ENCODE data around the gene RELN. TPM values are rescaled to one million over a fixed set of nuclear protein-coding genes. Genes with fewer than 3 reads are reported as not detected.

The RELN gene
- total RNA-seq, 1 experiment from 2014 or later: 0.31 TPM

DNA sequence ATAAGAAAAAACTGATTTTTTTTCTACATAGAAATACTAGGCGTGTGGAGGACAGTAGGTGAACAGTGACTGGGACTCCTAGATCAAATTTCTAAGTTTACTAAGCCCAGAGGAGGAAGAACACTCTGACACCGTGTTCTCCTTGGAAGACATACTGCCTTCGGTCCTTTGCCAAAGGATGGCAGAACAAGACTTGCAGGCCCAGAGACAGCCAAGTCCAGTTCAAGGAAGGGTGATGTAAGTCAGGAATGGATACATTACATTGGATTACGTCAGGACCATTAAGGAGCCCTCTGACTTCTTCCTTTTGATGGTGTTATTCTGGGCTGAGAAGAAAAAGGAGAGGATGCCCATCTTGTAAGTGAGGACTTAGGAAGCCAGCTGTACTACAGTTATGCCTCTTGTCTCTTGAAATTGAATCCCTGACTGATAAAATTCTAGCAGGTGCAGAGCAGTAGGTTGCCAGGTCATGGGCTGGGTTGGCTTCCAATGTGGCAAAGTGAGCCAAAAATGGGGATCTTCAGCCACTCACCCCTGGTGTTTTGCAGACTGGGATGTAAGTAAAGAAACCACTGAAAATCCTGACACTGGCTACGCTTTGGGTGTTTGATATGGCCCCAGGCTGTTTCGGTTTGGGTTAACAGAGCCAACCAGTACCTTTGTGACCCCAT is 45.1 kb downstream of the RELN start:
- CTCF ChIA-PET: no interaction called here
- no peaks in the 10 kb centered on the region for H3K9me3 Mint-ChIP-seq (ENCODE audit: low read depth, unreplicated experiment)
- intact Hi-C loops (cut with micrococcal nuclease; ENCODE audit: unreplicated experiment): no loop called here
- no peaks in the 10 kb centered on the region for H3K36me3 Mint-ChIP-seq (ENCODE audit: insufficient read depth, unreplicated experiment)
- no peak overlapping the region for H3K27ac Mint-ChIP-seq (ENCODE audit: unreplicated experiment)
- no peak for DNase-seq
- TF ChIP-seq, protein P1, sequence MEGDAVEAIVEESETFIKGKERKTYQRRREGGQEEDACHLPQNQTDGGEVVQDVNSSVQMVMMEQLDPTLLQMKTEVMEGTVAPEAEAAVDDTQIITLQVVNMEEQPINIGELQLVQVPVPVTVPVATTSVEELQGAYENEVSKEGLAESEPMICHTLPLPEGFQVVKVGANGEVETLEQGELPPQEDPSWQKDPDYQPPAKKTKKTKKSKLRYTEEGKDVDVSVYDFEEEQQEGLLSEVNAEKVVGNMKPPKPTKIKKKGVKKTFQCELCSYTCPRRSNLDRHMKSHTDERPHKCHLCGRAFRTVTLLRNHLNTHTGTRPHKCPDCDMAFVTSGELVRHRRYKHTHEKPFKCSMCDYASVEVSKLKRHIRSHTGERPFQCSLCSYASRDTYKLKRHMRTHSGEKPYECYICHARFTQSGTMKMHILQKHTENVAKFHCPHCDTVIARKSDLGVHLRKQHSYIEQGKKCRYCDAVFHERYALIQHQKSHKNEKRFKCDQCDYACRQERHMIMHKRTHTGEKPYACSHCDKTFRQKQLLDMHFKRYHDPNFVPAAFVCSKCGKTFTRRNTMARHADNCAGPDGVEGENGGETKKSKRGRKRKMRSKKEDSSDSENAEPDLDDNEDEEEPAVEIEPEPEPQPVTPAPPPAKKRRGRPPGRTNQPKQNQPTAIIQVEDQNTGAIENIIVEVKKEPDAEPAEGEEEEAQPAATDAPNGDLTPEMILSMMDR (IDR thresholded peaks at IDR 0.05; ENCODE audit: unreplicated experiment): no peak
- no peaks in the 10 kb centered on the region for H3K27me3 Mint-ChIP-seq (ENCODE audit: unreplicated experiment)
- BruUV-seq (replicated peaks): no TSS peak
- H3K4me1 Mint-ChIP-seq (ENCODE audit: low read depth, unreplicated experiment): no peaks in the 10 kb centered on the region
- H3K4me3 Mint-ChIP-seq (ENCODE audit: low read depth, unreplicated experiment): no peak overlapping the region

DNA sequence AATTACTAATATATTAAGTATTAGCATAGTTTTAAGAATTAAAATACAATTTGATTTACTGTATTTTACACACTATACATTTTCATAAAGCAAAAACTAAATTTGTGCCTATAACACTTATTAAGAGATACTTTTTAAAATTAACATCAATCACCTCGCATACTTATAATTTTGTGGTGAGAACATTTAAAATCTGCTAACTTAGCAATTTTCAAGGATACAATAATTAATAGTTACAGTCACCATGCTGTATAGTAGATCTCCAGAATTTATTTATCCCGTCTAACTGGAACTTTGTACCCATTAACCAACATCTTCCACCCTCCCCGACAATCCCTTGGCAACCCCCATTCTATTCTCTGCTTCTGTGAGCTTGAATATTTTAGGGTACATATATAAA is 47.5 kb downstream of the RELN start:
- TF ChIP-seq, protein P1 (IDR thresholded peaks at IDR 0.05; ENCODE audit: unreplicated experiment): no peak
- DNase-seq: no peak
- intact Hi-C loops (cut with micrococcal nuclease; ENCODE audit: unreplicated experiment): no loop called here
- H3K4me1 Mint-ChIP-seq (ENCODE audit: low read depth, unreplicated experiment): no peaks in the 10 kb centered on the region
- no peak overlapping the region for H3K4me3 Mint-ChIP-seq (ENCODE audit: low read depth, unreplicated experiment)
- no peak overlapping the region for H3K27ac Mint-ChIP-seq (ENCODE audit: unreplicated experiment)
- CTCF ChIA-PET: no interaction called here
- no peaks in the 10 kb centered on the region for H3K36me3 Mint-ChIP-seq (ENCODE audit: insufficient read depth, unreplicated experiment)
- H3K27me3 Mint-ChIP-seq (ENCODE audit: unreplicated experiment): no peaks in the 10 kb centered on the region
- no TSS peak for BruUV-seq (replicated peaks)
- H3K9me3 Mint-ChIP-seq (ENCODE audit: low read depth, unreplicated experiment): no peaks in the 10 kb centered on the region

DNA sequence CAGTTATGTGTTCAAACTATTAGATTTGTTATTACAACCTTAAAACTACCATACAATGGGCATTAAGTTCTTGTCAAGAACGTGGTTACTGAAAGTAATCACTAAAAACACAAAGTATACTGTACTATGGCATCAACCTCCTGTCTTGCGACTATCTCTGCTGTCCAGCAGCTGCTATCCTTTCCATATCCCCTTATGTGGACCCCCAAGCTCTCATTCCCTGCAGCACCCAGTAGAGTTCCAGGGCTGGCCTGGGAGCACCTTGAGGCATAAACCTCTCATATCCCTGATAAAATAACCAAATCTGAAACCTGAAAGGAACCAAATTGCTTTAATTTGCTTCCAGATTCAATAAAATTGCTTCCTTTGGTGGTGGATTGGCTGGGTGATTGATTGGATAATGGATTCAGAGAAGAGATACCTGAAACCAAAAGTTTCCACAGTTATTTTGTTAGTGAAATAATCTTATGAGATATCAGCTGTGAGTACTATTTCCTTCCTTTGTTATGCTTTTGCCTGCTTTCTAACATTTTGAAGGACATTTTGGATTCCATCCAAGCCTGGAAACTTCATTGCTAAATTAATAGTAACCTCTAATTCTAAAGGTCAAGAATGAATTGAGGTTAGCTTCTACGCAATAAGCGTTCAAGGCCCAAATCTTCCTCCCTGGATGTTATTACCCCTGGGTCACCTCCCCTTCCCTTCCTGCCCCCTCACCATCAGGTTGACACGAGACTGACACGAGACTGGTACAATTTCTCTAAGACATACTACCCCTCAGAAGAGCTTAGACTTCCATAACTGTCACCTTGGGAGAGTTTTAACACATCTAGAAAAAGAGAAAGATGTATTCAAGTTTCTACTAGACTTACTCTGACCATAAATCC is 48.8 kb downstream of the RELN start:
- no peak for DNase-seq
- H3K27ac Mint-ChIP-seq (ENCODE audit: unreplicated experiment): no peak overlapping the region
- no peaks in the 10 kb centered on the region for H3K36me3 Mint-ChIP-seq (ENCODE audit: insufficient read depth, unreplicated experiment)
- no peaks in the 10 kb centered on the region for H3K9me3 Mint-ChIP-seq (ENCODE audit: low read depth, unreplicated experiment)
- no TSS peak for BruUV-seq (replicated peaks)
- TF ChIP-seq, protein P1 (IDR thresholded peaks at IDR 0.05; ENCODE audit: unreplicated experiment): no peak
- no peaks in the 10 kb centered on the region for H3K27me3 Mint-ChIP-seq (ENCODE audit: unreplicated experiment)
- intact Hi-C loops (cut with micrococcal nuclease; ENCODE audit: unreplicated experiment): no loop called here
- H3K4me1 Mint-ChIP-seq (ENCODE audit: low read depth, unreplicated experiment): peaks cover 12% of the 10 kb centered on the region
- CTCF ChIA-PET: no interaction called here
- H3K4me3 Mint-ChIP-seq (ENCODE audit: low read depth, unreplicated experiment): no peak overlapping the region

DNA sequence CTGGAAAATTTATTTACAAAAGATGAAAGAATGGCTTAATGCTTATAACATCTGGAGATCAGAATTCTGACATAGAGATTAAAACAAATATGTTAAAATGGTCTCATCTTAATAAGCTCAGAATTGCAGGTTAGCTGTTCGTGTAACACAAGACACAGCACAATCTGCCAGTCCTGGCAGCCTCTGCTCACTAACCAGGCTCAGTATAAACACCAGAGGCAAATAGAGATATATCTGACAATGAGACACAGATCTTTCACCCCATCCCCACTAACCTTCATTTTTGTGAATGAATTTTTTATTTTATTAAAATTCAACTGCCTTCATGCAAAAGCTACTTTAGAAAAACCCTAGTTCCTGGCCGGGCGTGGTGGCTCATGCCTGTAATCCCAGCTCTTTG is 51.8 kb downstream of the RELN start:
- TF ChIP-seq, protein P1 (IDR thresholded peaks at IDR 0.05; ENCODE audit: unreplicated experiment): no peak
- Mint-ChIP-seq H3K9me3 (ENCODE audit: low read depth, unreplicated experiment) (peaks cover 4% of the 10 kb centered on the region), H3K4me1 (ENCODE audit: low read depth, unreplicated experiment) (peaks cover 15% of the 10 kb centered on the region), H3K27ac (ENCODE audit: unreplicated experiment) (no peak overlapping the region), H3K27me3 (ENCODE audit: unreplicated experiment) (no peaks in the 10 kb centered on the region), H3K36me3 (ENCODE audit: insufficient read depth, unreplicated experiment) (no peaks in the 10 kb centered on the region), H3K4me3 (ENCODE audit: low read depth, unreplicated experiment) (no peak overlapping the region)
- CTCF ChIA-PET: interaction anchor here (0.5 kb wide), 1 partner anchor 124 kb away, joined by 4 read pairs; no protein-coding TSS in a partner anchor
- BruUV-seq (replicated peaks): no TSS peak
- intact Hi-C loops (cut with micrococcal nuclease; ENCODE audit: unreplicated experiment): no loop called here
- DNase-seq: no peak

Measured in Calu3 (cell line).